Neural cell (in vitro differentiated cells): ENCODE measurements around the gene INPP5E. TPM values are rescaled to one million over a fixed set of nuclear protein-coding genes. Genes with fewer than 3 reads are reported as not detected.

Experiments
- H2AFZ ChIP-seq: fragments of 200-600, 300-800 bp; sonication (generic), shearing (Covaris generic); 2 replicates; pipeline ENCODE4 v1.6.0; 2014; ENCODE audit warnings: low read depth, mild to moderate bottlenecking, antibody characterized with exemption, low read length, moderate library complexity
- H3F3A ChIP-seq: fragments of 200-600 bp; shearing (Covaris generic); 2 replicates; pipeline ENCODE4 v1.6.1; 2016; ENCODE audit warnings: mild to moderate bottlenecking, moderate library complexity, mixed read lengths, antibody characterized with exemption, low read length; ENCODE audit not compliant: insufficient read depth, poor library complexity, severe bottlenecking
- H3K27ac ChIP-seq: fragments of 200-600, 300-800 bp; sonication (generic), shearing (Covaris generic); 2 replicates; pipeline ENCODE4 v1.5.1; 2014; ENCODE audit warnings: mild to moderate bottlenecking, low read length, moderate library complexity
- H3K27me3 ChIP-seq: fragments of 300-800, 200-600 bp; sonication (generic), shearing (Covaris generic); 2 replicates; pipeline ENCODE4 v1.6.0; 2014; ENCODE audit warnings: mild to moderate bottlenecking, low read depth, low read length, moderate library complexity; ENCODE audit not compliant: insufficient read depth
- H3K36me3 ChIP-seq: fragments of 300-800, 200-600 bp; sonication (generic), shearing (Covaris generic); 2 replicates; pipeline ENCODE4 v1.5.1; 2014; ENCODE audit warnings: mild to moderate bottlenecking, antibody characterized with exemption, low read length, moderate library complexity; ENCODE audit not compliant: insufficient read depth
- H3K4me2 ChIP-seq: fragments of 300-800, 200-600 bp; sonication (generic), shearing (Covaris generic); 2 replicates; pipeline ENCODE4 v1.6.0; 2014; ENCODE audit warnings: mild to moderate bottlenecking, low read length
- H3K4me3 ChIP-seq: fragments of 300-800, 200-600 bp; sonication (generic), shearing (Covaris generic); 2 replicates; pipeline ENCODE4 v1.5.1; 2014; ENCODE audit warnings: mild to moderate bottlenecking, low read length, moderate library complexity
- H3K79me2 ChIP-seq: fragments of 200-600 bp; shearing (Covaris generic); replicated peaks from 2 replicates; pipeline ENCODE4 v1.6.0; 2014; ENCODE audit warnings: mild to moderate bottlenecking, low read length, moderate library complexity; ENCODE audit not compliant: insufficient read depth
- H3K9ac ChIP-seq: fragments of 300-800, 200-600 bp; sonication (generic), shearing (Covaris generic); 2 replicates; pipeline ENCODE4 v1.6.1; 2016; ENCODE audit warnings: mild to moderate bottlenecking, low read length, mixed read lengths
- H3K9me2 ChIP-seq: fragments of 200-600 bp; shearing (Covaris generic); 2 replicates; pipeline ENCODE4 v1.6.1; 2016; ENCODE audit warnings: mild to moderate bottlenecking, low read length, mixed read lengths; ENCODE audit not compliant: insufficient read depth
- H3K9me3 ChIP-seq: fragments of 200-600, 300-800 bp; sonication (generic), shearing (Covaris generic); 2 replicates; pipeline ENCODE4 v1.6.1; 2016; ENCODE audit warnings: mild to moderate bottlenecking, mixed run types, low read length, moderate library complexity, mixed read lengths
- H4K20me1 ChIP-seq: fragments of 200-600 bp; shearing (Covaris generic); 2 replicates; pipeline ENCODE4 v1.6.1; 2016; ENCODE audit warnings: mild to moderate bottlenecking, mixed run types; ENCODE audit not compliant: insufficient read depth
- EP300 ChIP-seq: fragments of 450-650 bp; conservative IDR thresholded peaks from 2 replicates; pipeline ENCODE4 v1.6.1; 2014; ENCODE audit warnings: antibody characterized with exemption, mild to moderate bottlenecking, moderate library complexity; ENCODE audit not compliant: poor library complexity, severe bottlenecking
- EZH2 ChIP-seq: fragments of 200-600, 300-800 bp; shearing (Covaris generic), sonication (generic); IDR thresholded peaks from 2 replicates; pipeline ENCODE4 v1.6.1; 2014; ENCODE audit warnings: antibody characterized with exemption, low read length, borderline replicate concordance, mild to moderate bottlenecking; ENCODE audit not compliant: insufficient read depth, poor library complexity, severe bottlenecking
- MXI1 ChIP-seq: fragments of 450-650 bp; conservative IDR thresholded peaks from 2 replicates; pipeline ENCODE4 v1.6.1; 2014; ENCODE audit warnings: antibody characterized with exemption, mild to moderate bottlenecking; ENCODE audit not compliant: poor library complexity, severe bottlenecking
- POLR2AphosphoS5 ChIP-seq: IDR thresholded peaks from 2 replicates; pipeline ENCODE4 v1.6.1; 2012
- RAD21 ChIP-seq: fragments of 450-650 bp; conservative IDR thresholded peaks from 2 replicates; pipeline ENCODE4 v1.6.1; 2014; ENCODE audit warnings: antibody characterized with exemption, mild to moderate bottlenecking, moderate library complexity
- SMC3 ChIP-seq: fragments of 450-650 bp; conservative IDR thresholded peaks from 2 replicates; pipeline ENCODE4 v1.6.1; 2014; ENCODE audit warnings: antibody characterized with exemption, mild to moderate bottlenecking, moderate library complexity; ENCODE audit not compliant: poor library complexity
- TAF1 ChIP-seq: IDR thresholded peaks from 2 replicates; pipeline ENCODE4 v1.6.1; 2012; ENCODE audit warnings: low read depth
- polyA plus RNA-seq: library from polyadenylated mRNA; depleted of rRNA; stranded (reverse); fragments of >200 nt; gene quantifications from 2 replicates; pipeline ENCODE4 v1.2.3, GENCODE V29; 2014
- TF ChIP-seq, protein P1 (sequence below): IDR thresholded peaks from 2 replicates; pipeline ENCODE4 v1.6.1; 2012; ENCODE audit warnings: borderline replicate concordance
- TF ChIP-seq, protein P2 (sequence below): fragments of 450-650 bp; IDR thresholded peaks from 2 replicates; pipeline ENCODE4 v1.5.1; 2014; ENCODE audit warnings: antibody characterized with exemption, mild to moderate bottlenecking, moderate library complexity; ENCODE audit not compliant: poor library complexity, severe bottlenecking

Gene INPP5E
- polyA plus RNA-seq, 1 donor from 2014 or later, result 17.9 TPM

- no peaks in the 10 kb centered on the region for H3K27me3 ChIP-seq
- H3K9me2 ChIP-seq, result no peaks in the 10 kb centered on the region
- H3K4me3 ChIP-seq, result no peak overlapping the region
- peaks cover 21% of the 10 kb centered on the region for H3K79me2 ChIP-seq
- no peak overlapping the region for H2AFZ ChIP-seq
- no peak overlapping the region for H3K27ac ChIP-seq
- H3F3A ChIP-seq, result no peaks in the 10 kb centered on the region
- TF ChIP-seq, protein P1, sequence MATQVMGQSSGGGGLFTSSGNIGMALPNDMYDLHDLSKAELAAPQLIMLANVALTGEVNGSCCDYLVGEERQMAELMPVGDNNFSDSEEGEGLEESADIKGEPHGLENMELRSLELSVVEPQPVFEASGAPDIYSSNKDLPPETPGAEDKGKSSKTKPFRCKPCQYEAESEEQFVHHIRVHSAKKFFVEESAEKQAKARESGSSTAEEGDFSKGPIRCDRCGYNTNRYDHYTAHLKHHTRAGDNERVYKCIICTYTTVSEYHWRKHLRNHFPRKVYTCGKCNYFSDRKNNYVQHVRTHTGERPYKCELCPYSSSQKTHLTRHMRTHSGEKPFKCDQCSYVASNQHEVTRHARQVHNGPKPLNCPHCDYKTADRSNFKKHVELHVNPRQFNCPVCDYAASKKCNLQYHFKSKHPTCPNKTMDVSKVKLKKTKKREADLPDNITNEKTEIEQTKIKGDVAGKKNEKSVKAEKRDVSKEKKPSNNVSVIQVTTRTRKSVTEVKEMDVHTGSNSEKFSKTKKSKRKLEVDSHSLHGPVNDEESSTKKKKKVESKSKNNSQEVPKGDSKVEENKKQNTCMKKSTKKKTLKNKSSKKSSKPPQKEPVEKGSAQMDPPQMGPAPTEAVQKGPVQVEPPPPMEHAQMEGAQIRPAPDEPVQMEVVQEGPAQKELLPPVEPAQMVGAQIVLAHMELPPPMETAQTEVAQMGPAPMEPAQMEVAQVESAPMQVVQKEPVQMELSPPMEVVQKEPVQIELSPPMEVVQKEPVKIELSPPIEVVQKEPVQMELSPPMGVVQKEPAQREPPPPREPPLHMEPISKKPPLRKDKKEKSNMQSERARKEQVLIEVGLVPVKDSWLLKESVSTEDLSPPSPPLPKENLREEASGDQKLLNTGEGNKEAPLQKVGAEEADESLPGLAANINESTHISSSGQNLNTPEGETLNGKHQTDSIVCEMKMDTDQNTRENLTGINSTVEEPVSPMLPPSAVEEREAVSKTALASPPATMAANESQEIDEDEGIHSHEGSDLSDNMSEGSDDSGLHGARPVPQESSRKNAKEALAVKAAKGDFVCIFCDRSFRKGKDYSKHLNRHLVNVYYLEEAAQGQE, result no peak
- TF ChIP-seq RAD21, result no peak
- no peak for TF ChIP-seq SMC3
- no peak for TF ChIP-seq TAF1
- TF ChIP-seq EZH2, result no peak
- TF ChIP-seq, protein P2, sequence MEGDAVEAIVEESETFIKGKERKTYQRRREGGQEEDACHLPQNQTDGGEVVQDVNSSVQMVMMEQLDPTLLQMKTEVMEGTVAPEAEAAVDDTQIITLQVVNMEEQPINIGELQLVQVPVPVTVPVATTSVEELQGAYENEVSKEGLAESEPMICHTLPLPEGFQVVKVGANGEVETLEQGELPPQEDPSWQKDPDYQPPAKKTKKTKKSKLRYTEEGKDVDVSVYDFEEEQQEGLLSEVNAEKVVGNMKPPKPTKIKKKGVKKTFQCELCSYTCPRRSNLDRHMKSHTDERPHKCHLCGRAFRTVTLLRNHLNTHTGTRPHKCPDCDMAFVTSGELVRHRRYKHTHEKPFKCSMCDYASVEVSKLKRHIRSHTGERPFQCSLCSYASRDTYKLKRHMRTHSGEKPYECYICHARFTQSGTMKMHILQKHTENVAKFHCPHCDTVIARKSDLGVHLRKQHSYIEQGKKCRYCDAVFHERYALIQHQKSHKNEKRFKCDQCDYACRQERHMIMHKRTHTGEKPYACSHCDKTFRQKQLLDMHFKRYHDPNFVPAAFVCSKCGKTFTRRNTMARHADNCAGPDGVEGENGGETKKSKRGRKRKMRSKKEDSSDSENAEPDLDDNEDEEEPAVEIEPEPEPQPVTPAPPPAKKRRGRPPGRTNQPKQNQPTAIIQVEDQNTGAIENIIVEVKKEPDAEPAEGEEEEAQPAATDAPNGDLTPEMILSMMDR, result no peak
- no peak for TF ChIP-seq POLR2AphosphoS5
- no peak for TF ChIP-seq MXI1
- peaks cover 7% of the 10 kb centered on the region for H4K20me1 ChIP-seq
- H3K4me2 ChIP-seq, result no peak overlapping the region
- no peak overlapping the region for H3K9ac ChIP-seq
- H3K9me3 ChIP-seq, result no peaks in the 10 kb centered on the region
- H3K36me3 ChIP-seq, result no peaks in the 10 kb centered on the region
Measured at GRCh38 chr9:136473354-136473721, 33.7 kb upstream of the INPP5E start.

DNA sequence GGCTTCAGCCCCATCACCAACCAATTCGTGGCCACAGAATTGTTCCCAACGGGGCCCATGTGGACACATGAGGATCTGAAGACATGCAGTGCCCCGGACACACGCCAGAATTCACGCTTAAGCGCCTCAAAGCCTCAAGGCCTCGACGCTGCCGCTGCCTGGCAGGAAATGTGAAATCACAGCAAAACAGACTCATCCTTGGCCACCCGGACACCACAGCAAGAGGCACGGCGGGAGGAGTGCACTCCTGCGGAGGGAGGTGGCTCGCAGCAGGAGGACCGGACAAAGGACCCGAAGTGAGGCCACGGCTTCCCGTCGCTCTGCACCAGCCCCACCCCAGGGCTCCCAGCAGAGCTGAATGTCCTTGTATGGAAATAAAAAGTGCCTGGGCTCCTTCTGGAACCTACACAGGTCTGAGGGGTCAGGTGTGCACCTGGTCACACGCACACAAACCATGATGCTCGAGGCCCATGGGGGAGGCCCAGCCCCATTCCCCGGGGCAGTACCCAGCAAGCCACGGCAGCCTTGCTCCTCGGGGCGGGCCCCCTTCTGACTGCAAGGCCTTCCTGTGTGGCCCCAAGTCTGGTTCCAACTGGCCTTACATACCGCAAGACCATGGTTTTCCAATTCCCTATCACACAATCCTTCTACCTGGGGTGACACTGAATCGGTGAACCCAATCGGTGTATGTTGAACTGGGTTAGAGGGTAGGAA lies 33.2 kb upstream of the INPP5E start:
- Histone ChIP-seq H3K4me3 (no peak overlapping the region), H3K9me3 (no peaks in the 10 kb centered on the region), H3K36me3 (peaks cover 2% of the 10 kb centered on the region), H3K9me2 (no peaks in the 10 kb centered on the region), H3K9ac (no peak overlapping the region), H2AFZ (no peak overlapping the region), H4K20me1 (peaks cover 7% of the 10 kb centered on the region), H3K27me3 (no peaks in the 10 kb centered on the region), H3K4me2 (no peak overlapping the region), H3K27ac (no peak overlapping the region), H3K79me2 (peaks cover 15% of the 10 kb centered on the region), H3F3A (no peaks in the 10 kb centered on the region)
- no peak for TF ChIP-seq EP300
- TF ChIP-seq, protein P1, result no peak
- TF ChIP-seq MXI1, result no peak
- TF ChIP-seq SMC3, result no peak
- TF ChIP-seq, protein P2, result no peak
- no peak for TF ChIP-seq POLR2AphosphoS5
- TF ChIP-seq RAD21, result no peak
- no peak for TF ChIP-seq EZH2
- TF ChIP-seq TAF1, result no peak
